ENCODE results near the gene PGBD1. TPM values are rescaled to one million over a fixed set of nuclear protein-coding genes. Genes with fewer than 3 reads are reported as not detected.

The PGBD1 gene
- total and polyA plus RNA-seq, 2 experiments from 2014 or later, result 7.5 to 10.5 TPM

DNA sequence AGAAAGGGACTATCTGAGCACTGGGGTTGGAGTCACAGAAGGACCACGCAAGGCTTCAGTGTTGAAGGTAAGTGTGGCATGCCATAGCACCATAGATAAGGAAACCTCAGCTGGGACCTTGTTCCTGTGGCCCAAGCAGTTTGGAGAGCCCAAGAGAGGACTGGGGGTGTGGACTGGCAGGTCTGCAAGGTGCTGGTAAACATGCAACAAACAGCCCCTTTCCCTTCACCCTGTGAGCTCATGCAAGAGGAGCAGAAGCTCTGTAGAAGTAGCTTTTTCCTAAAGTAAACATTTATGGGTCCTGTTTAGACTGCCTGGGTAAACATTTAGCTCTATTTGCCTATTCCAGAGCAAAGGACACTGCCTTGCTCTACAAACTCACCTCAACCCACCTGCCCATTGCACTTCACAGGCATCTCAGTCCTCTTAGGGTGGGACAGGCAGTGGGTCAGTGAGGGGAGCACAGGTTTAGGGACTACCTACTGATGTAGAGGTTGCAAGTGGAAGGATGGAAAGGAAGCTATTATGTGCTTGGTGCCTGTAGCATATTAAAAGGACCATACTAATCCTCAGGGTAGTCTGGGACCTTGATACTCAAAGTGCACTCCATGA, 42.5 kb downstream of the PGBD1 start (continued):
- TF ChIP-seq, protein P1, sequence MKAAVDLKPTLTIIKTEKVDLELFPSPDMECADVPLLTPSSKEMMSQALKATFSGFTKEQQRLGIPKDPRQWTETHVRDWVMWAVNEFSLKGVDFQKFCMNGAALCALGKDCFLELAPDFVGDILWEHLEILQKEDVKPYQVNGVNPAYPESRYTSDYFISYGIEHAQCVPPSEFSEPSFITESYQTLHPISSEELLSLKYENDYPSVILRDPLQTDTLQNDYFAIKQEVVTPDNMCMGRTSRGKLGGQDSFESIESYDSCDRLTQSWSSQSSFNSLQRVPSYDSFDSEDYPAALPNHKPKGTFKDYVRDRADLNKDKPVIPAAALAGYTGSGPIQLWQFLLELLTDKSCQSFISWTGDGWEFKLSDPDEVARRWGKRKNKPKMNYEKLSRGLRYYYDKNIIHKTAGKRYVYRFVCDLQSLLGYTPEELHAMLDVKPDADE (IDR thresholded peaks at IDR 0.05), result no peak
- no peak for TF ChIP-seq EZH2phosphoT487 (IDR thresholded peaks at IDR 0.05; ENCODE audit: unreplicated experiment)
- TF ChIP-seq STAT1 (IDR thresholded peaks at IDR 0.05; ENCODE audit: unreplicated experiment), result no peak

DNA sequence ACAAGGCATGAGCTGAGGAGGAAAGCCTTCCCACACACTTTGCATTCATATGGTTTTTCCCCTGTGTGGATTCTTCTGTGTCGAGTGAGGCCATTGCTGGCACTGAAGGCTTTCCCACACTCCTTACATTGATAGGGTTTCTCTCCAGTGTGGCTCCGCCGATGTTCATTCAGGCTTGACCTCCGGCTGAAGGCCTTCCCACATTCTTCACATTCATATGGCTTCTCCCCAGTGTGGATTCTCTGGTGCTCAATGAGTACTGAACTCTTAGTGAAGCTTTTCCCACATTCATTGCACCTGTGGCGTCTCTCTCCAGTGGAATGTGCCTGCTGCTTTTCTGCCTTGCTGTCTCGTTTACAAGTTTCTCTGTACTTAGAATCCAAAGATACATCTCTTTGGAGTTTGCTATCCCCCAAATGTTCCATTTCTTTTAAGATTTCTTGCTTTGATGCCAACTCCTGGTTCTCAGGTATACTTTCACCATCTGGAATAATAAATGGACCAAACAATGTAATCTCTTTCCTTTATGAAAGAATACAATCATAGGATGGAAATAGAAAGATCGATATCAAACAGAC, 45.1 kb downstream of the PGBD1 start:
- no peaks in the 10 kb centered on the region for H3F3A ChIP-seq (replicated peaks; ENCODE audit: low read depth)
- peaks cover 28% of the 10 kb centered on the region for H3K36me3 ChIP-seq (ENCODE audit: insufficient read depth)
- no peaks in the 10 kb centered on the region for H4K20me1 ChIP-seq (replicated peaks; ENCODE audit: insufficient read depth)
- no peak overlapping the region for H3K27ac ChIP-seq (ENCODE audit: low read depth)
- H3K27me3 ChIP-seq (ENCODE audit: insufficient read depth), result no peaks in the 10 kb centered on the region
- Mint-ChIP-seq H3K36me3 (ENCODE audit: low read depth) (peaks cover 58% of the 10 kb centered on the region), H3K27ac (no peak overlapping the region), H3K9me3 (peaks cover 44% of the 10 kb centered on the region), H3K4me3 (no peak overlapping the region), H3K4me1 (no peaks in the 10 kb centered on the region), H3K27me3 (ENCODE audit: insufficient read depth, low read depth, poor library complexity) (peaks cover 4% of the 10 kb centered on the region)
- H3K79me2 ChIP-seq (replicated peaks; ENCODE audit: insufficient read depth), result no peaks in the 10 kb centered on the region
- no peak overlapping the region for H3K4me3 ChIP-seq
- no peak for TF ChIP-seq JUNB (IDR thresholded peaks at IDR 0.05; ENCODE audit: unreplicated experiment)
- no peak overlapping the region for H2AFZ ChIP-seq
- ATAC-seq (no peak), DNase-seq (ENCODE audit: low spot score) (no peak)
- no peaks in the 10 kb centered on the region for H3K9me2 ChIP-seq (ENCODE audit: insufficient read depth)
- no peak overlapping the region for H3K4me2 ChIP-seq
- H3K4me1 ChIP-seq (ENCODE audit: insufficient read depth), result no peaks in the 10 kb centered on the region

DNA sequence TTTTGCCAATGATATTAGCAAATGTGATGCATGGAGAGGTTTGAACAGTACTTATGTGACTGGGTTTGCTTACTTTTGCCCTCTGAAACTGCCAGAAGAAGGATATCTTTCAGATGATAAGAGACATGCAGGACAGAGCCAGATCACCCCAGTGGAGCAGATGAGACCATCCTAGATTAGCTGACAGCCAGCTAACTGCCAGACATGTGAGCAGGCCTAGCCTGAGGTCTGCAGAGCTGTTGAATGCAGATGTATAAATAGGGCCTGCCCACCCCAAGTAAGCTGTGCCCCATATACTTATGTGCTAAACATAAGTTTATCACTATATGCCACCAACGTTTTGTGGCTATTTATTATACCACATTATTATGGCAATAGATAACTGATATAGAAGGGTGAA, 48.7 kb downstream of the PGBD1 start:
- 0 out of 2 replicates have a peak, but pooled peaks cover 4% of the 10 kb centered on the region for H3K79me2 ChIP-seq (replicated peaks; ENCODE audit: insufficient read depth)
- no peak overlapping the region for H3K4me3 Mint-ChIP-seq
- no peaks in the 10 kb centered on the region for H3F3A ChIP-seq (replicated peaks; ENCODE audit: low read depth)
- ATAC-seq (no peak), DNase-seq (ENCODE audit: low spot score) (no peak)
- H3K36me3 ChIP-seq (ENCODE audit: insufficient read depth), result peaks cover 24% of the 10 kb centered on the region
- H3K4me1 Mint-ChIP-seq, result peaks cover 9% of the 10 kb centered on the region
- no peak overlapping the region for H2AFZ ChIP-seq
- no peaks in the 10 kb centered on the region for H3K27me3 ChIP-seq (ENCODE audit: insufficient read depth)
- peaks cover 42% of the 10 kb centered on the region for H3K9me3 Mint-ChIP-seq
- H3K27ac ChIP-seq (ENCODE audit: low read depth), result no peak overlapping the region
- H4K20me1 ChIP-seq (replicated peaks; ENCODE audit: insufficient read depth), result no peaks in the 10 kb centered on the region
- no peak overlapping the region for H3K4me2 ChIP-seq
- no peak overlapping the region for H3K4me3 ChIP-seq
- no peaks in the 10 kb centered on the region for H3K9me2 ChIP-seq (ENCODE audit: insufficient read depth)
- peaks cover 4% of the 10 kb centered on the region for H3K27me3 Mint-ChIP-seq (ENCODE audit: insufficient read depth, low read depth, poor library complexity)
- H3K4me1 ChIP-seq (ENCODE audit: insufficient read depth), result no peaks in the 10 kb centered on the region
- H3K27ac Mint-ChIP-seq, result no peak overlapping the region
- TF ChIP-seq ZNF331 (CRISPR knock-in tag; IDR thresholded peaks at IDR 0.05; ENCODE audit: low read depth), result no peak
- no peak for TF ChIP-seq EZH2 (IDR thresholded peaks at IDR 0.05; ENCODE audit: low read depth, unreplicated experiment)
- no peak for TF ChIP-seq CREB1 (CRISPR knock-in tag; IDR thresholded peaks at IDR 0.05; ENCODE audit: low read depth)
- no peak for TF ChIP-seq STAT1 (IDR thresholded peaks at IDR 0.05; ENCODE audit: unreplicated experiment)
- no peak for TF ChIP-seq POLR2AphosphoS5 (IDR thresholded peaks at IDR 0.05; ENCODE audit: low read depth)
- no peak for TF ChIP-seq JUNB (IDR thresholded peaks at IDR 0.05; ENCODE audit: unreplicated experiment)
- TF ChIP-seq, protein P1 (IDR thresholded peaks at IDR 0.05), result no peak
- no peak for TF ChIP-seq ZNF114 (CRISPR knock-in tag; IDR thresholded peaks at IDR 0.05)
- peaks cover 46% of the 10 kb centered on the region for H3K36me3 Mint-ChIP-seq (ENCODE audit: low read depth)

All from GM23338 (cell line).